Measurements from ENCODE around the gene C4orf54.

DNA sequence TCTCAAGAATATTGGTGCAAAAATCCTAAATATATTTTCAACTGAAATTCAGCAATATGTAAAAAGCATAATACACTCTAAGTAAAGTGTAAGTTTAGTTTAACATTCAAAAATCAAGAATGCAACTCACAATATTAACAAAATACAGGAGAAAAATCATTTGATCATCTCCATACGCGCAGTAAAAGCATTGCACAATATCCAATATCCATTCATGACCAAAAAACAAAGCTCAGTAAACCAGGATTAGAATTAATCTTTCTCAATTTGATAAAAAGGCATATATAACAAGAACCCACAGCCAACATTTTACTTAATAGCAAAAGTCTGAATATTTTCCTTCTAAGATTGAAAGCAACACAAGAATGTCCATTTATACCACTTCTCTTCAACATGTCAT, 48.3 kb upstream of the C4orf54 start:
- TF ChIP-seq CTCF (IDR thresholded peaks at IDR 0.05; ENCODE audit: insufficient read depth, low read length, poor library complexity, severe bottlenecking): no peak
- no peak for TF ChIP-seq EZH2phosphoT487 (conservative IDR thresholded peaks at IDR 0.05; ENCODE audit: low read length)
